HG03039 (cell line): Measurements from ENCODE around the gene USP10.
"Not testable (repeated sequence)": the region's sequence is repeated elsewhere in the genome, so short reads cannot be mapped to it uniquely, and the experiment has no call there.

ENCODE experiments used
- ATAC-seq: cut with Tn5 transposase; IDR thresholded peaks from one replicate; pipeline ENCODE4 v1.9.1; 2021; ENCODE audit warnings: mild to moderate bottlenecking, moderate library complexity; ENCODE audit not compliant: unreplicated experiment

Gene USP10

GRCh38 chr16:84726079-84726668 lies 26.4 kb downstream of the USP10 start:
- peak; percentile 29 for ATAC-seq

- peak; percentile 35 for ATAC-seq
These were observed 27.1 kb downstream of the USP10 start for GRCh38 chr16:84726669-84727467.

DNA sequence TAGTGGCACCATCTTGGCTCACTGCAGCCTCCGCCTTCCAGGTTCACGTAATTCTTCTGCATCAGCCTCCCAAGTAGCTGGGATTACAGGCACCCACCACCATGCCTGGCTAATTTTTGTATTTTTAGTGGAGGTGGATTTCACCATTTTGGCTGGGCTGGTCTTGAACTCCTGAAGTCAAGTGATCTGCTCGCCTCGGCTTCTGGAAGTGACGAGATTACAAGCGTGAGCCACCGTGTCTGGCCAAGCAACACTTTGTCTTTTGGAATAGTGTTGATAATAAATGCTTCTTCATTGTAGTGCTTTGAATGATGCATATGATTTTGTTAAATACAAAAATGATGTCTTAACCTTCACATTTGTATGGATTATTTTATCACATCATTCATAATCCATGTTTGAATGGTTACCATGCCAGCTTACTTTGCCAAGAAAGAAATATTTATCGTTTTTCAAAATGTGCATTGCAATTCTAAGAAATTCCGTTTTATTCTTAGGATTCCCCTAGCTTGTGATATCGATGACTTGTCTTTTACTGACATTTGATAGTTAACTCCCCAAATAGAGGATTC lies 29.1 kb downstream of the USP10 start:
- ATAC-seq: no peak

DNA sequence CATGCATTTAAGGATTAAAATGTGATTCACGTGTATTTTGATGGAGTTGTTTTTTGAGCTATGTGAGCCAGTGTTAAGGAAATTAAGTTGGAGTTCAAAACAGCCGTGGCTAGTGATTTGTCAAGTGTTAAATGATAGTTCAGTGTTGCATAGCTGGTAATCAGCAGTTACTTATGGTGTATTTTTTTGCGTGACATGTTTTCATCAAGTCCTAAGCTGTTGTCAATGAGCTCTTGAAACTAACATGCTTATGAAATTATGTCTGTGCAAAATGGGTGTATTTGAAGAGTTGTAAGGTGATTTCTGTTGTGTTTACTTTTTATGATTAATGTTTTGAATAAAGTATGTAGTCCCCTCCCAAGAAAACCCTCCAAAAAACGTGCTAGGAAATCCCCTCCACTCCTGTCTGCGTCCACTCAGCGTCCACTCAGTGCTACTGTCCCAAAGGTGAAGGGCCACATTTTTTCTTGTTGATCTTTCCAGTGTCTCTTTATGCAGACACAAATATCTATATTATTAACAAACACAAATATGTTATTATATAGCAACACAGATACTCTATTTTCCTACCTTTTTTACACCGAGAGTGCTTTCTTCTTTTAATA lies 30.0 kb downstream of the USP10 start:
- no peak for ATAC-seq

DNA sequence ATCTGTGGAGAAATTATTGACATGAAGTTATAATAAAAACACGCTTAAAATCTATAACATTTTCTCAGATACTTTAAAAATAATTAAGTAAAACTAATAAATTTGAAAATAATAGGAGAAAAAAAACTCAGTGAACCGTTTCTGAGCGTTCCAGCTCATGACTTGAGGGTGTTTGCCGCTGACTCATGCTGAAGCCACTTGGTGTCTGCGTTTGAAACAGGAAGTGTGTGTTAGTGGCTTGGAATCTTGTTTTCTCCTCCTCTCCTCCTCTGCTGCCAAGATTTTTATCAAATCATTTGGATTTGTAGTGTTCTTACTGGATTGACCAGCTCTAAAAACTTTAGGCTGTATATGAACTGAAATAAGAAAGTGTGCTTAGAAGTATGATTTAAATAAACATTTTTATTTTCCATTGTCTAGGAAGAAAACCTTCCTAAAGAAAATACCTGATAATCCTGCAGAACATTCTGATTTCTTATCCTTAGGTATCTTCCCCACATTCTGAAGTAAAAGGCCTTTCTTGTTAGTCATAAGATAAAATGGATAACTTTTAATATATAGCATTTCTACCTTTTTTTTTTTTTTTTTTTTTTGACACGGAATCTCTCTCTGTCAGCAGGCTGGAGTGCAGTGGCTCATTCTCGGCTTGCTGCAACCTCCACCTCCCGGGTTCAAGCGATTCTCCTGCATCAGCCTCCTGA lies 30.8 kb downstream of the USP10 start:
- no peak for ATAC-seq

GRCh38 chr16:84732332-84732673 lies 32.5 kb downstream of the USP10 start:
- ATAC-seq: not testable (repeated sequence)

GRCh38 chr16:84732674-84733352 lies 33.0 kb downstream of the USP10 start:
- no peak for ATAC-seq

DNA sequence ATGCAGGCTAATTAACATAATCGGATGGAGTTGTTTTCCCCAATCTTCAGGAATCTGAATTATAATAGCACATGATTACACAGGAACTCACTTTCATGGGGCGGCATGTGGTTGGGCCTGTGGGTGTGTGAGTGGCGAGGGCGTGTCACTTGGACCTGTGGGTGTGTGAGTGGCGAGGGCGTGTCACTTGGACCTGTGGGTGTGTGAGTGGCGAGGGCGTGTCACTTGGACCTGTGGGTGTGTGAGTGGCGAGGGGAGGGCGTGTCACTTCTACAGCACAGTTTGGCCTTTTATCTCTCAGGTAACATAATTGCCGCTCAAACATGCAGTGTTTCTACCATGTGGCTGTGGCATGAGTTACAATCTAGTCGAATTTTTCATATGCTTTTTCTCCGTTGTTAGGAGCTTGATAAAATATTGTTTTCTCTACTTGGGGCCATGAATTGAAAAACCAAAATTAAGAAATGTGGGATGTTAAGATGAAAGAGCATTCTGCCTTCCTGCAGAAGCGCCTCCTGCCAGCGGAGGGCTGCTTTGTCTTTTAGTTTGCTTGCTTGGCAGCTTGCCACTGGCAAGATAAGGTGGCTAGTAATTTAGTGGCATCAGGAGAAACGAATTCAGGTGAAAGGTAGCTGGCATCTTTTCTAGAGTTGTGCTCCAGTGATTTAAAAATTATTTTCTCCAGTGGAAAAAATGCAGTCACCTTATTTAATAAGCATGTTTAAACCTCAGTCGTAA lies 36.2 kb downstream of the USP10 start:
- no peak for ATAC-seq

DNA sequence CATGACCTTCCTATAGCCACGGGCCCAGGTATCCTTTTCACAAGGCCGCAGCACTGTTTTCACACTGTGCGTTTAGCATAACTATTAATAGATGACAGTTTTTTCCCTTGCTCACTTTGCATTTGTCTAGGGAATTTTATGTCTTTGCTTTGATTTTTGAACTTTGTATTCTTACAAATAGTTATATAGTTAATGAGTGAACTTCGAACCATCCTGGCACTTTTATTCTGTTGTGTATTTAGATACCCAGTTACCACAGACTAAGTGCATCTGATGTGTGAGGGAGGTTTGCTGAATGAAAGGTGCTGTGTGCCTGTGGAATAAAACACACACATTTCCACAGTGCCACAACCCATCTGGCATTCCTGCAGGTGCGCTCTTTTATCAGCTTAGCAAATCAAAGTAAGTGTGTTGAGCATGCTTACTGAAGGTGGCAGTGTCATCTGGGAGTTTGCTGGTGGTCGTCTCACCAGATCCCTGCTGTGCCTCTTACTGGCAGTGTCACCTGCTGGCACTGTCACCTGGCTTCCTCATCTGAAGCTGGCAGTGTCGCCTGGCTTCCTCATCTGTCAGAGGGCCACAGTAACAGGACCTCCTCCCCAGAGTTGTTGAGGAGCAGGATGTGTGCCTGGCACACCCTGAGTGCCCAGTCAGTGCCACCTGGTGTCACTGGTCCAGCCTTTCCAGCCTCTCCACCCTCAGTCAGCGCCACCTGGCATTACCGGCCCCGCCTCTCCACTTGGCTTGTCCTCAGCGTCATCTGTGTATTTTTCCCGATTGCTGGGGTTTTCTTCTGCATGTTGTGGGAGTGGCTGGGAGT lies 37.6 kb downstream of the USP10 start:
- ATAC-seq: no peak

DNA sequence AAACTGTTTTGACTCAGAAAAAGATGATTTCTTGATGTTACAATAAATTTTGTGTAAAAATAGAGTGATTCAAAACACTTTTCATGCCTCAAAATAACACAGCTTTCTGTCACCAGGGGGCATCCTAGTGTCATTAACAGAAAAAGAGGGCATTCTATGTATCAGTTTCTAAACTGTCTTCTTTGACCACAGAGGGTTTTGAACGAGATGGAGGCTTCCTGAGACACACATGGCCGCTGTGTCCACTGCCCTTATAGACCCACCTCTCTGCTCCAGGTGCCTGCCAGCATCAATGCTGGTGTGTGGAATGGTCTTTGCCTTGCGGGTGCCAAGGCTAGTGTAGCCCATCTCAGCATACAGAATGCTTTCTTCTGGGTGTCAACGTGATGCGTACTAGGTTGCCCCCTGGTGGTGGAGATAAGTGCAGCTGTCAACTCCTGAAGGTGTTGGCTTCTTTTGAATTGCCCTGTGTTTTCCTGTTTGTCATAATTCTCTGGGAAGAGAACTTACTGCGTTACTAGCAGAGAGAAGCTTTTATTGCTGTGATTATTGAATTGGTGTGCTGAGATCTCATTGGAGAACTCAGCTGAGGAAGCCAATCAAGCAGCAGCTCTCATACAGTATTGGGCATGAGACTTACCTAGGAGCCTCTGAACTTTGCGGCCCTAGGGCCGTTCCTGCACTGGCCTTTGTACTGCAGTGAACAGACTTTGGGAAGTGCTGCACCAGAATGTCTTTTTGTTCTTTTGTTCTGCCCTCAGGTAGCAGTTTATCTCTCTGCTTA lies 38.6 kb downstream of the USP10 start:
- peak; percentile 62 for ATAC-seq

DNA sequence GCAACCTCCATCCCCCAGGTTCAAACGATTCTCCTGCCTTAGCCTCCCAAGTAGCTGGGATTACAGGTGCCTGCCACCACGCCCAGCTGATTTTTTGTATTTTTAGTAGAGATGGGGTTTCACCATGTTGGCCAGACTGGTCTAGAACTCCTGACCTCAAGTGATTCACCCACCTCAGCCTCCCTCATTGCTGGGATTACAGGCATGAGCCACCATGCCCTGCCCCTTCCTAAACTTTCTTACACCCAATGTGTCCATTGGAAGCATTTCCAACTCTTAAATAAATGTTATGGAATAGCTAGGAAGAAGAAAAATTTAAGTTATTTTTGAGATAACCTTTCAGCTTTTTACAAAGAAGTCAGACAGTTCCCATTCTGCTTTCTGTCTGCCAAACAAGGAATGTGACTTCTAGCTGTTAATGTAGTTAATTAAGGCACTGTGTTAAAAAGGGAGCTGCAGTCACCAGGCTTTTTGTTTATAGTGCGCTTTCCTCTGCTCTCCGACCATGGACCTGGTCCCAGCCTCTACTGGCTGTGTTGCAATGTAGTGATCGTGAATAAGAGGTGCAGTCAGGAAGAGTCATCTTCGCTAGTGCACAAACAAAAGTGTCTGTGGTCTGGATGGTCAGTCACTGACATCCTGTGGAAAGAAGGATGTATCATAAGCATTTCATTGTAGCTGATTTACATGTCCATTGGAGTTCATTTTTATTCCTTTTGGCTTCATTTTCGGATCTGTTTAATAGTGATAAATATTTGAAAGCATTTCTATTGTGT lies 39.7 kb downstream of the USP10 start:
- ATAC-seq: no peak

- ATAC-seq: no peak
These were observed 40.9 kb downstream of the USP10 start for GRCh38 chr16:84740596-84741116.

GRCh38 chr16:84741340-84741830 lies 41.6 kb downstream of the USP10 start:
- ATAC-seq: no peak

GRCh38 chr16:84742641-84743092 lies 42.9 kb downstream of the USP10 start:
- ATAC-seq: no peak

DNA sequence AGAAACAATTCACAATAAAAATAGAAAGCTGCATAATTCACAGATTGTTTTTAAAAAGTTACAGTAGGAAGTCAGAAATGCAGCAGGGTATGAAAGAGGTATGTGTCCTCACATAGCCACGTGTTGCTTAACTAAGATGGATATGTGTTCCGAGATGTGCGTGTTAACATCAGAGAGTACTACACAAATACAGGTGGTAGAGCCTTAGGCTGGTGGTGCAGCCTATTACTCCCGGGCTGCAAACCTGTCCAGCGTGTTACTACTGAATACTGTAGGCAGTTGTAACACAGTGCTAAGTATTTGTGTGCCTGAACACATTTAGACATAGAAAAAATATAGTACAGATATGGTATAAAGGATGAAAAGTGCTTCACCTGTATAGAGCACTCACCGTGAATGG lies 46.4 kb downstream of the USP10 start:
- ATAC-seq: no peak

- ATAC-seq: no peak
These were observed 47.1 kb downstream of the USP10 start for GRCh38 chr16:84746875-84747274.

DNA sequence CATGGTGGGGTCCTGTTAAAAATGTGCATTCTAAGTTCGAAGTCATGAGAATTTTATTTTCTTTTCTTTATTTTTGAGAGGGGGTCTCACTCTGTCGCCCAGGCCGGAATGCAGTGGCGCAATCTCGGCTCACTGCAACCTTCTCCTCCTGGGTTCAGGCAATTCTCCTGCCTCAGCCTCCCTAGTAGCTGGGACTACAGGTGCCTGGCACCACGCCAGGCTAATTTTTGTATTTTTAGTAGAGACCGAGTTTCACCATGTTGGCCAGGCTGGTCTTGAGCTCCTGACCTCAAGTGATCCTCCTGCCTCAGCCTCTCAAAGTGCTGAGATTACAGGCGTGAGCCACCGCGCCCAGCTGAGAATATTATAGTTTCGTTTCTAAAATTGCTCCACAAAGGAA lies 48.4 kb downstream of the USP10 start:
- ATAC-seq: not testable (repeated sequence)
